ENCODE results near the gene PTPRD. TPM values are rescaled to one million over a fixed set of nuclear protein-coding genes. Genes with fewer than 3 reads are reported as not detected.
"Not testable (repeated sequence)": the region's sequence is repeated elsewhere in the genome, so short reads cannot be mapped to it uniquely, and the experiment has no call there.

The PTPRD gene
- total RNA-seq, 1 experiment from 2014 or later = 79.4 TPM

GRCh38 chr9:10562581-10563343, 50.0 kb downstream of the PTPRD start:
- no peaks in the 10 kb centered on the region for H3K27me3 ChIP-seq
- DNase-seq = peak; percentile 8 to 36

GRCh38 chr9:10548348-10548747, 64.5 kb downstream of the PTPRD start:
- Histone ChIP-seq H3K27me3 (no peaks in the 10 kb centered on the region), H3K36me3 (no peaks in the 10 kb centered on the region), H3K4me3 (no peak overlapping the region), H3K9me3 (replicated peaks) (no peaks in the 10 kb centered on the region), H3K27ac (no peak overlapping the region), H3K4me1 (no peaks in the 10 kb centered on the region)
- DNase-seq = no peak

More at GRCh38 chr9:10562581-10563343, 50.0 kb downstream of the PTPRD start:
- H3K9me3 ChIP-seq (replicated peaks) = no peaks in the 10 kb centered on the region
- peaks cover 4% of the 10 kb centered on the region for H3K4me1 ChIP-seq
- no peaks in the 10 kb centered on the region for H3K36me3 ChIP-seq
- H3K27ac ChIP-seq = peak overlapping the region; percentile 29; the same call in 1 of the 2 replicates
- peak overlapping the region; percentile 17; the same call in 1 of the 2 replicates for H3K4me3 ChIP-seq

GRCh38 chr9:10538073-10538472, 74.7 kb downstream of the PTPRD start:
- Histone ChIP-seq H3K27me3 (no peaks in the 10 kb centered on the region), H3K36me3 (no peaks in the 10 kb centered on the region), H3K4me1 (no peaks in the 10 kb centered on the region), H3K27ac (no peak overlapping the region), H3K4me3 (no peak overlapping the region), H3K9me3 (replicated peaks) (no peaks in the 10 kb centered on the region)
- DNase-seq = no peak

GRCh38 chr9:10534850-10535249, 78.0 kb downstream of the PTPRD start:
- H3K27me3 ChIP-seq = no peaks in the 10 kb centered on the region

GRCh38 chr9:10525972-10526371, 86.8 kb downstream of the PTPRD start:
- Histone ChIP-seq H3K4me3 (no peak overlapping the region), H3K27me3 (no peaks in the 10 kb centered on the region), H3K36me3 (no peaks in the 10 kb centered on the region), H3K4me1 (no peaks in the 10 kb centered on the region), H3K9me3 (replicated peaks) (no peaks in the 10 kb centered on the region), H3K27ac (no peak overlapping the region)
- no peak for DNase-seq

More at GRCh38 chr9:10534850-10535249, 78.0 kb downstream of the PTPRD start:
- Histone ChIP-seq H3K36me3 (no peaks in the 10 kb centered on the region), H3K27ac (no peak overlapping the region), H3K9me3 (replicated peaks) (no peaks in the 10 kb centered on the region), H3K4me3 (no peak overlapping the region), H3K4me1 (no peaks in the 10 kb centered on the region)
- DNase-seq = no peak

GRCh38 chr9:10523164-10523563, 89.6 kb downstream of the PTPRD start:
- H3K4me1 ChIP-seq = no peaks in the 10 kb centered on the region
- no peak for DNase-seq
- no peak overlapping the region for H3K4me3 ChIP-seq
- H3K36me3 ChIP-seq = no peaks in the 10 kb centered on the region
- no peaks in the 10 kb centered on the region for H3K9me3 ChIP-seq (replicated peaks)
- H3K27me3 ChIP-seq = no peaks in the 10 kb centered on the region
- H3K27ac ChIP-seq = no peak overlapping the region

GRCh38 chr9:10512144-10512543, 100.7 kb downstream of the PTPRD start:
- Histone ChIP-seq H3K27ac (no peak overlapping the region), H3K9me3 (replicated peaks) (no peaks in the 10 kb centered on the region), H3K4me1 (no peaks in the 10 kb centered on the region), H3K27me3 (no peaks in the 10 kb centered on the region), H3K36me3 (no peaks in the 10 kb centered on the region), H3K4me3 (no peak overlapping the region)
- DNase-seq = no peak

GRCh38 chr9:10488937-10489336, 123.9 kb downstream of the PTPRD start:
- no peaks in the 10 kb centered on the region for H3K27me3 ChIP-seq
- H3K4me1 ChIP-seq = no peaks in the 10 kb centered on the region
- no peaks in the 10 kb centered on the region for H3K9me3 ChIP-seq (replicated peaks)
- no peak for DNase-seq
- no peak overlapping the region for H3K27ac ChIP-seq
- no peaks in the 10 kb centered on the region for H3K36me3 ChIP-seq
- H3K4me3 ChIP-seq = no peak overlapping the region

- Histone ChIP-seq H3K36me3 (no peaks in the 10 kb centered on the region), H3K27ac (no peak overlapping the region), H3K27me3 (no peaks in the 10 kb centered on the region), H3K9me3 (replicated peaks) (no peaks in the 10 kb centered on the region), H3K4me3 (no peak overlapping the region), H3K4me1 (no peaks in the 10 kb centered on the region)
- peak in 1 of 2 experiments; percentile 17 for DNase-seq
Measured at GRCh38 chr9:10479172-10479571, 133.6 kb downstream of the PTPRD start.

- H3K27ac ChIP-seq; H3K4me1 ChIP-seq; DNase-seq; H3K4me3 ChIP-seq; H3K27me3 ChIP-seq; H3K36me3 ChIP-seq; H3K9me3 ChIP-seq (replicated peaks): not testable (repeated sequence)
Measured at GRCh38 chr9:10449201-10449617, 163.6 kb downstream of the PTPRD start.

- no peaks in the 10 kb centered on the region for H3K36me3 ChIP-seq
- no peaks in the 10 kb centered on the region for H3K27me3 ChIP-seq
- no peaks in the 10 kb centered on the region for H3K4me1 ChIP-seq
- no peaks in the 10 kb centered on the region for H3K9me3 ChIP-seq (replicated peaks)
- DNase-seq = no peak
- no peak overlapping the region for H3K27ac ChIP-seq
- no peak overlapping the region for H3K4me3 ChIP-seq
Measured at GRCh38 chr9:10447036-10447435, 165.8 kb downstream of the PTPRD start.

- H3K4me3 ChIP-seq = no peak overlapping the region
- H3K27me3 ChIP-seq = no peaks in the 10 kb centered on the region
- H3K36me3 ChIP-seq = no peaks in the 10 kb centered on the region
- H3K4me1 ChIP-seq = no peaks in the 10 kb centered on the region
- H3K27ac ChIP-seq = no peak overlapping the region
- DNase-seq = no peak
- H3K9me3 ChIP-seq (replicated peaks) = no peaks in the 10 kb centered on the region
Measured at GRCh38 chr9:10443868-10444204, 169.0 kb downstream of the PTPRD start.

- no peaks in the 10 kb centered on the region for H3K36me3 ChIP-seq
- no peaks in the 10 kb centered on the region for H3K27me3 ChIP-seq
- no peaks in the 10 kb centered on the region for H3K4me1 ChIP-seq
- DNase-seq = no peak
- H3K4me3 ChIP-seq = no peak overlapping the region
- H3K9me3 ChIP-seq (replicated peaks) = no peaks in the 10 kb centered on the region
- no peak overlapping the region for H3K27ac ChIP-seq
Measured at GRCh38 chr9:10443181-10443867, 169.5 kb downstream of the PTPRD start.

GRCh38 chr9:10438955-10439354, 173.8 kb downstream of the PTPRD start:
- DNase-seq = no peak

GRCh38 chr9:10436756-10437155, 176.0 kb downstream of the PTPRD start:
- Histone ChIP-seq H3K9me3 (replicated peaks) (no peaks in the 10 kb centered on the region), H3K36me3 (no peaks in the 10 kb centered on the region), H3K27ac (no peak overlapping the region), H3K4me1 (no peaks in the 10 kb centered on the region), H3K4me3 (no peak overlapping the region), H3K27me3 (no peaks in the 10 kb centered on the region)
- DNase-seq = no peak

More at GRCh38 chr9:10438955-10439354, 173.8 kb downstream of the PTPRD start:
- Histone ChIP-seq H3K9me3 (replicated peaks) (no peaks in the 10 kb centered on the region), H3K27ac (no peak overlapping the region), H3K36me3 (no peaks in the 10 kb centered on the region), H3K4me3 (no peak overlapping the region), H3K4me1 (no peaks in the 10 kb centered on the region), H3K27me3 (no peaks in the 10 kb centered on the region)
